Measurements from ENCODE around the gene ECI1. TPM values are rescaled to one million over a fixed set of nuclear protein-coding genes. Genes with fewer than 3 reads are reported as not detected.

Gene ECI1
- total and polyA plus RNA-seq, 2 of the 13 experiments (the other 11 are each of a cell fraction or from before 2014, with no cell fraction given): 82.0 to 102 TPM

DNA sequence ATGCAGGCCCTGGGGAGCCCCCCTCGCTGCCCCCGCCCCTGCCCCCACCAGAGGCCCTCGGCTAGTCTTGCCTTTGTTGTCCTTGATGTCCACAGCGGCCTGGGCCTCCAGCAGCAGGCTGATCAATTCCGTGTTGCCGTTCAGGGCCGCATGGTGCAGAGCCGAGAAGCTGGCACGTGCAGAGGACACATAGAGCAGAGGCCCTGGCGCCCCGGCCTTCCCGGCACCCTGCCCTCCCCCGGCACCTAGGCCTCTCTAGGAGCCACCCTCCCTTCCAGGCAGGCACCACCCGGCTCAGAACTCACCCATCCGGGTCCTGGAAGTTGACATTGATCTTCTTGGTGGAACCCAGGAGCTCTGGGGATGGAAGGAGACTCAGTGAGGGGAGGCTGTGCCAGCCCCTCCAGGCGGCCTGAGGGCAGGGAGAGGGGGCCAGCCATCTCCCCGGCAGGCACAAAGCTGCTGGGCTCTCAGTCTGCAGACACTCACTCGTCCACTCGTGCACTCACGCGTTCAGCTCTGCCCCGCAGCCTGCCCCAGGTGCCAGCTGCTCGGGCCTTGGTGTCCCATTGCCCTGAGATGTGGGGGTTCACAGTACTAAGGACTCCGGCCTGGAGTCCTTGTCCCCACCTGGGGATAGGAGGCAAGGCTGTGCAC, 61.3 kb downstream of the ECI1 start (continued):
- TF ChIP-seq SAP130 (CRISPR knock-in tag; IDR thresholded peaks at IDR 0.05; ENCODE audit: low read depth) (peak; percentile 41; the same call in 1 of the 2 replicates), FOXK1 (CRISPR knock-in tag; IDR thresholded peaks at IDR 0.05; ENCODE audit: borderline replicate concordance, low read depth) (no peak), ELF4 (CRISPR knock-in tag; IDR thresholded peaks at IDR 0.05; ENCODE audit: borderline replicate concordance) (no peak), NCOA2 (CRISPR knock-in tag; IDR thresholded peaks at IDR 0.05) (no peak), NPAS2 (CRISPR knock-in tag; IDR thresholded peaks at IDR 0.05; ENCODE audit: borderline replicate concordance) (no peak), FIP1L1 (IDR thresholded peaks at IDR 0.05; ENCODE audit: borderline replicate concordance, insufficient read depth, low read depth, low read length) (no peak), JUND (CRISPR knock-in tag; IDR thresholded peaks at IDR 0.05) (no peak), ARHGAP35 (CRISPR knock-in tag; IDR thresholded peaks at IDR 0.05; ENCODE audit: borderline replicate concordance) (no peak), ZNF329 (CRISPR knock-in tag; IDR thresholded peaks at IDR 0.05; ENCODE audit: low read depth) (no peak), SRSF1 (optimal IDR thresholded peaks at IDR 0.05; ENCODE audit: low read depth, low read length) (no peak), EZH2 (conservative IDR thresholded peaks at IDR 0.05; ENCODE audit: low read depth, low read length) (no peak)
- TF ChIP-seq, protein P1, sequence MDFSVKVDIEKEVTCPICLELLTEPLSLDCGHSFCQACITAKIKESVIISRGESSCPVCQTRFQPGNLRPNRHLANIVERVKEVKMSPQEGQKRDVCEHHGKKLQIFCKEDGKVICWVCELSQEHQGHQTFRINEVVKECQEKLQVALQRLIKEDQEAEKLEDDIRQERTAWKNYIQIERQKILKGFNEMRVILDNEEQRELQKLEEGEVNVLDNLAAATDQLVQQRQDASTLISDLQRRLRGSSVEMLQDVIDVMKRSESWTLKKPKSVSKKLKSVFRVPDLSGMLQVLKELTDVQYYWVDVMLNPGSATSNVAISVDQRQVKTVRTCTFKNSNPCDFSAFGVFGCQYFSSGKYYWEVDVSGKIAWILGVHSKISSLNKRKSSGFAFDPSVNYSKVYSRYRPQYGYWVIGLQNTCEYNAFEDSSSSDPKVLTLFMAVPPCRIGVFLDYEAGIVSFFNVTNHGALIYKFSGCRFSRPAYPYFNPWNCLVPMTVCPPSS (IDR thresholded peaks at IDR 0.05): no peak
- TF ChIP-seq, protein P2, sequence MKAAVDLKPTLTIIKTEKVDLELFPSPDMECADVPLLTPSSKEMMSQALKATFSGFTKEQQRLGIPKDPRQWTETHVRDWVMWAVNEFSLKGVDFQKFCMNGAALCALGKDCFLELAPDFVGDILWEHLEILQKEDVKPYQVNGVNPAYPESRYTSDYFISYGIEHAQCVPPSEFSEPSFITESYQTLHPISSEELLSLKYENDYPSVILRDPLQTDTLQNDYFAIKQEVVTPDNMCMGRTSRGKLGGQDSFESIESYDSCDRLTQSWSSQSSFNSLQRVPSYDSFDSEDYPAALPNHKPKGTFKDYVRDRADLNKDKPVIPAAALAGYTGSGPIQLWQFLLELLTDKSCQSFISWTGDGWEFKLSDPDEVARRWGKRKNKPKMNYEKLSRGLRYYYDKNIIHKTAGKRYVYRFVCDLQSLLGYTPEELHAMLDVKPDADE (CRISPR knock-in tag; IDR thresholded peaks at IDR 0.05): no peak
- TF ChIP-seq, protein P3, sequence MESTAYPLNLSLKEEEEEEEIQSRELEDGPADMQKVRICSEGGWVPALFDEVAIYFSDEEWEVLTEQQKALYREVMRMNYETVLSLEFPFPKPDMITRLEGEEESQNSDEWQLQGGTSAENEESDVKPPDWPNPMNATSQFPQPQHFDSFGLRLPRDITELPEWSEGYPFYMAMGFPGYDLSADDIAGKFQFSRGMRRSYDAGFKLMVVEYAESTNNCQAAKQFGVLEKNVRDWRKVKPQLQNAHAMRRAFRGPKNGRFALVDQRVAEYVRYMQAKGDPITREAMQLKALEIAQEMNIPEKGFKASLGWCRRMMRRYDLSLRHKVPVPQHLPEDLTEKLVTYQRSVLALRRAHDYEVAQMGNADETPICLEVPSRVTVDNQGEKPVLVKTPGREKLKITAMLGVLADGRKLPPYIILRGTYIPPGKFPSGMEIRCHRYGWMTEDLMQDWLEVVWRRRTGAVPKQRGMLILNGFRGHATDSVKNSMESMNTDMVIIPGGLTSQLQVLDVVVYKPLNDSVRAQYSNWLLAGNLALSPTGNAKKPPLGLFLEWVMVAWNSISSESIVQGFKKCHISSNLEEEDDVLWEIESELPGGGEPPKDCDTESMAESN (CRISPR knock-in tag; conservative IDR thresholded peaks at IDR 0.05): 0 out of 2 replicates have a peak, but pooled peaks have one; percentile 55
- TF ChIP-seq, protein P4, sequence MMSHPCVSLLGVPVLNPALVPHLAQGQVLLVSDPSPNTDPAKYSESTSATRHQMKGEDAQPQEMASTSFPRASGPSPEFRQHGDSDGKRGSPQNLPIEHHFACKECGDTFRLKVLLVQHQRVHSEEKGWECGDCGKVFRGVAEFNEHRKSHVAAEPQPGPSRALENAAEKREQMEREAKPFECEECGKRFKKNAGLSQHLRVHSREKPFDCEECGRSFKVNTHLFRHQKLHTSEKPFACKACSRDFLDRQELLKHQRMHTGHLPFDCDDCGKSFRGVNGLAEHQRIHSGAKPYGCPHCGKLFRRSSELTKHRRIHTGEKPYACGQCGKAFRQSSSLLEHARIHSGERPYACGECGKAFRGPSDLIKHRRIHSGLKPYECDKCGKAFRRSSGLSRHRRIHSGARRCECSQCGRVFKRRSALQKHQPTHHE (CRISPR knock-in tag; IDR thresholded peaks at IDR 0.05; ENCODE audit: borderline replicate concordance): no peak
- TF ChIP-seq, protein P5, sequence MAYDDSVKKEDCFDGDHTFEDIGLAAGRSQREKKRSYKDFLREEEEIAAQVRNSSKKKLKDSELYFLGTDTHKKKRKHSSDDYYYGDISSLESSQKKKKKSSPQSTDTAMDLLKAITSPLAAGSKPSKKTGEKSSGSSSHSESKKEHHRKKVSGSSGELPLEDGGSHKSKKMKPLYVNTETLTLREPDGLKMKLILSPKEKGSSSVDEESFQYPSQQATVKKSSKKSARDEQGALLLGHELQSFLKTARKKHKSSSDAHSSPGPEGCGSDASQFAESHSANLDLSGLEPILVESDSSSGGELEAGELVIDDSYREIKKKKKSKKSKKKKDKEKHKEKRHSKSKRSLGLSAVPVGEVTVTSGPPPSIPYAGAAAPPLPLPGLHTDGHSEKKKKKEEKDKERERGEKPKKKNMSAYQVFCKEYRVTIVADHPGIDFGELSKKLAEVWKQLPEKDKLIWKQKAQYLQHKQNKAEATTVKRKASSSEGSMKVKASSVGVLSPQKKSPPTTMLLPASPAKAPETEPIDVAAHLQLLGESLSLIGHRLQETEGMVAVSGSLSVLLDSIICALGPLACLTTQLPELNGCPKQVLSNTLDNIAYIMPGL (CRISPR knock-in tag; IDR thresholded peaks at IDR 0.05; ENCODE audit: borderline replicate concordance in 1 of 2, low read depth in 1 of 2): peak in 1 of 2 experiments; percentile 24; a peak in 1 of 4 replicates
- TF ChIP-seq, protein P6, sequence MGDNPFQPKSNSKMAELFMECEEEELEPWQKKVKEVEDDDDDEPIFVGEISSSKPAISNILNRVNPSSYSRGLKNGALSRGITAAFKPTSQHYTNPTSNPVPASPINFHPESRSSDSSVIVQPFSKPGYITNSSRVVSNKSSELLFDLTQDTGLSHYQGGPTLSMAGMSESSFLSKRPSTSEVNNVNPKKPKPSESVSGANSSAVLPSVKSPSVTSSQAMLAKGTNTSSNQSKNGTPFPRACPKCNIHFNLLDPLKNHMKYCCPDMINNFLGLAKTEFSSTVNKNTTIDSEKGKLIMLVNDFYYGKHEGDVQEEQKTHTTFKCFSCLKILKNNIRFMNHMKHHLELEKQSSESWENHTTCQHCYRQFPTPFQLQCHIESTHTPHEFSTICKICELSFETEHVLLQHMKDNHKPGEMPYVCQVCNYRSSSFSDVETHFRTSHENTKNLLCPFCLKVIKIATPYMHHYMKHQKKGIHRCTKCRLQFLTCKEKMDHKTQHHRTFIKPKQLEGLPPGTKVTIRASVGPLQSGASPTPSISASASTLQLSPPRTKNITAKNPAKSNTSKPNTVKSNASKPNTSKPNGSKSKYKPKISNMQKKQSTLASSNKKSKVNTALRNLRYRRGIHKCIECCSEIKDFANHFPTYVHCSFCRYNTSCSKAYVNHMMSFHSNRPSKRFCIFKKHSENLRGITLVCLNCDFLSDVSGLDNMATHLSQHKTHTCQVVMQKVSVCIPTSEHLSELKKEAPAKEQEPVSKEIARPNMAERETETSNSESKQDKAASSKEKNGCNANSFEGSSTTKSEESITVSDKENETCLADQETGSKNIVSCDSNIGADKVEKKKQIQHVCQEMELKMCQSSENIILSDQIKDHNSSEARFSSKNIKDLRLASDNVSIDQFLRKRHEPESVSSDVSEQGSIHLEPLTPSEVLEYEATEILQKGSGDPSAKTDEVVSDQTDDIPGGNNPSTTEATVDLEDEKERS (CRISPR knock-in tag; IDR thresholded peaks at IDR 0.05): 0 out of 2 replicates have a peak, but pooled peaks have one; percentile 32

Data from HepG2 (cell line).